GM21390 (cell line): ENCODE measurements around the gene KLK2.

Experiments used
- ATAC-seq: cut with Tn5 transposase; IDR thresholded peaks from one replicate; pipeline ENCODE4 v1.9.1; 2021; ENCODE audit not compliant: unreplicated experiment

KLK2 gene

GRCh38 chr19:50921426-50922316, 48.4 kb downstream of the KLK2 start:
- no peak for ATAC-seq

DNA sequence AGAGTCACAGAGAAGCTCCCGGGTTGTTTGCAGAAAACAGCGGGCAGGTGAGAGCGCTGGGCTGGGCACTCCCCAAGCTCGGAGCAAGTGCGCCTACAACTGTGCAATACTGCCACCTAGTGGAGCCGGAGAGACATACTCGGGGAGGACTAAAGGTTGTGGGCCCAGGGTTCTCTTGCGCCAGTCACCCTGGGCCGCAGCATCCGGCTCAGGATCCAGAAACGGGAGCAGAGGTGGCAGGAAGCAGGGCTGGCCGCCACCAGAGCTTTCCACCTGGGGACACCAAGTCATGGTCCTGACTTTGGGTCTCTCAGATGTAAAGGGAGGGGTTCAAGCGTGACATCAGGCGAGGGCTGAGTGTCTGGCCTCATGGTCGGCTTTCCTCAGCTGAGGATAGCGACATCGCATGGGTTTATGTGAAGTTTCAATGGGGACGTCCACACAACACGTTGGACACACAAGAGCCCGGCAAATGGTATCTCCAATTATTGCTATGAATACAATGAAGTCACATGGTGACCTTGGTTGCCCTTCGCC, 49.1 kb downstream of the KLK2 start:
- ATAC-seq: peak; percentile 72

GRCh38 chr19:50924586-50924985, 51.3 kb downstream of the KLK2 start:
- ATAC-seq: no peak

- ATAC-seq: no peak
Measured at GRCh38 chr19:50925734-50926133, 52.5 kb downstream of the KLK2 start.

- no peak for ATAC-seq
Measured at GRCh38 chr19:50926144-50926543, 52.9 kb downstream of the KLK2 start.

GRCh38 chr19:50928831-50929230, 55.6 kb downstream of the KLK2 start:
- ATAC-seq: no peak
